Activated B cell treated with CpG ODN at 0.5 μM for 24 hours (primary cell): ENCODE results near the gene UBLCP1. TPM values are rescaled to one million over a fixed set of nuclear protein-coding genes. Genes with fewer than 3 reads are reported as not detected.
A peak's percentile ranks its signal among the peaks of the same experiment; 100 is the strongest.

Source experiments
- ATAC-seq: fragments of 200-7000 bp; cut with Tn5 transposase; one replicate; pipeline ENCODE4 v1.10.0; 2021; ENCODE audit warnings: low read depth, mild to moderate bottlenecking, moderate library complexity
- CTCF ChIA-PET: fragments of 350-600 bp; sonication (Branson Sonifier 250); formaldehyde crosslinking; loops from one replicate; lab custom pipeline; 2021; ENCODE audit warnings: antibody characterized with exemption; lab: Charles Lee
- POLR2A ChIA-PET: fragments of 350-600 bp; sonication (Branson Sonifier 250); formaldehyde crosslinking; loops from one replicate; lab custom pipeline; 2021; ENCODE audit warnings: antibody characterized with exemption; lab: Charles Lee
- DNase-seq: peaks from one replicate; pipeline ENCODE4 v3.0.0; 2022
- H3K27ac Mint-ChIP-seq: one replicate; pipeline ENCODE4 v1.8.0; 2020; ENCODE audit warnings: mixed read lengths
- H3K27me3 Mint-ChIP-seq: one replicate; pipeline ENCODE4 v1.8.0; 2021; ENCODE audit warnings: mixed read lengths
- H3K36me3 Mint-ChIP-seq: one replicate; pipeline ENCODE4 v1.8.0; 2021; ENCODE audit warnings: low read depth, mixed read lengths
- H3K4me1 Mint-ChIP-seq: one replicate; pipeline ENCODE4 v1.8.0; 2021; ENCODE audit warnings: mixed read lengths
- H3K4me3 Mint-ChIP-seq: one replicate; pipeline ENCODE4 v1.8.0; 2020; ENCODE audit warnings: mild to moderate bottlenecking, mixed read lengths
- H3K9me3 Mint-ChIP-seq: one replicate; pipeline ENCODE4 v1.8.0; 2020; ENCODE audit warnings: mixed read lengths
- intact Hi-C: fragments of 100-400 bp; cut with micrococcal nuclease; formaldehyde crosslinking; loops from one replicate; pipeline ENCODE4 v1.15.1; 2024
- total RNA-seq: library from RNA; stranded (reverse); gene quantifications from 2 replicates; pipeline ENCODE4 v1.2.3, GENCODE V29; 2022
- TF ChIP-seq, protein P1 (sequence below): fragments of 200-600 bp; IDR thresholded peaks from one replicate; pipeline ENCODE4 v1.8.0; 2022; ENCODE audit warnings: antibody characterized with exemption, mild to moderate bottlenecking

The UBLCP1 gene
- total RNA-seq, 1 donor from 2014 or later: 44.8 TPM

DNA sequence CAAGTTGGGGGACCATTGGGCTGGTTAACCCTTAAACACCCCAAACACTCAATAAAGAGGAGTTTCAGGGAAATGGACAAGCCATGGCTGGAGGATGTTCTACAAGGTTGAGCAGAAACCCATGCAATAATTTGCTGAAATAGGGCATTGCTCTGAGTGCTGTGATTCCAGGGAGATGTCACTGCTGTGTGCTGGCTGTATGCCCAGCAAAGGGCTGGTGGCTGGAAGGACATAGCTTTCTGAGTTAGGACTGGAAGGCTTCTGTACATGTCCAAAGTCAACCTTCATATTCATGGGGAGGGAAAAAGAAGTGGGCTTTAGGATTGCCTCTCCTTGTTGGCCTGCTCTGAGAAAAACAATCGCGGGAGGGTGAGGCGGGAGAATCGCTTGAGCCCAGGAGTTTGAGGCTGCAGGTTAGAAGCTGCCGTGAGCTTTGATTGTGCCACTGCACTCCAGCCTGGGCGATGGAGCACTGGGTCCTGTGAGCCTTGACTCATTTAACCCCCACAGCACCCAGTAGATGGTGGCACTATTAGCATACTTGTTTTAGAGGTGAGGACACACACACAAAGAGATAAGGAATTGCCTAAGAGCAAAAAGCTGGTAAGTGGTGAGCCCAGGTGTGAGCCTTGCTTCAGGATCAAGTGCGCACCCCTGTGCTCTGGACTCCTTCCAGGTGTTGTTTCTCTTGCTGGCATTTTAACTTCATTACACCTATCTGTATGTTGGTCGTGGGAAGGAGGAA lies 46.8 kb downstream of the UBLCP1 start:
- ATAC-seq: no peak
- DNase-seq: no peak
- ChIA-PET POLR2A (interaction anchor here (0.6 to 1.2 kb wide), 3 partner anchors 33 to 153 kb away, joined by 3 to 4 read pairs (median 3); no protein-coding TSS in a partner anchor), CTCF (interaction anchor here (2.3 kb wide), 1 partner anchor 23 kb away, joined by 16 read pairs; no protein-coding TSS in a partner anchor)
- Mint-ChIP-seq H3K4me3 (peak overlapping the region; percentile 80), H3K27me3 (peaks cover 6% of the 10 kb centered on the region), H3K36me3 (no peaks in the 10 kb centered on the region), H3K9me3 (no peaks in the 10 kb centered on the region), H3K27ac (peak overlapping the region; percentile 56), H3K4me1 (peaks cover 21% of the 10 kb centered on the region)
- intact Hi-C loops: no loop called here
- TF ChIP-seq, protein P1, sequence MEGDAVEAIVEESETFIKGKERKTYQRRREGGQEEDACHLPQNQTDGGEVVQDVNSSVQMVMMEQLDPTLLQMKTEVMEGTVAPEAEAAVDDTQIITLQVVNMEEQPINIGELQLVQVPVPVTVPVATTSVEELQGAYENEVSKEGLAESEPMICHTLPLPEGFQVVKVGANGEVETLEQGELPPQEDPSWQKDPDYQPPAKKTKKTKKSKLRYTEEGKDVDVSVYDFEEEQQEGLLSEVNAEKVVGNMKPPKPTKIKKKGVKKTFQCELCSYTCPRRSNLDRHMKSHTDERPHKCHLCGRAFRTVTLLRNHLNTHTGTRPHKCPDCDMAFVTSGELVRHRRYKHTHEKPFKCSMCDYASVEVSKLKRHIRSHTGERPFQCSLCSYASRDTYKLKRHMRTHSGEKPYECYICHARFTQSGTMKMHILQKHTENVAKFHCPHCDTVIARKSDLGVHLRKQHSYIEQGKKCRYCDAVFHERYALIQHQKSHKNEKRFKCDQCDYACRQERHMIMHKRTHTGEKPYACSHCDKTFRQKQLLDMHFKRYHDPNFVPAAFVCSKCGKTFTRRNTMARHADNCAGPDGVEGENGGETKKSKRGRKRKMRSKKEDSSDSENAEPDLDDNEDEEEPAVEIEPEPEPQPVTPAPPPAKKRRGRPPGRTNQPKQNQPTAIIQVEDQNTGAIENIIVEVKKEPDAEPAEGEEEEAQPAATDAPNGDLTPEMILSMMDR: no peak

DNA sequence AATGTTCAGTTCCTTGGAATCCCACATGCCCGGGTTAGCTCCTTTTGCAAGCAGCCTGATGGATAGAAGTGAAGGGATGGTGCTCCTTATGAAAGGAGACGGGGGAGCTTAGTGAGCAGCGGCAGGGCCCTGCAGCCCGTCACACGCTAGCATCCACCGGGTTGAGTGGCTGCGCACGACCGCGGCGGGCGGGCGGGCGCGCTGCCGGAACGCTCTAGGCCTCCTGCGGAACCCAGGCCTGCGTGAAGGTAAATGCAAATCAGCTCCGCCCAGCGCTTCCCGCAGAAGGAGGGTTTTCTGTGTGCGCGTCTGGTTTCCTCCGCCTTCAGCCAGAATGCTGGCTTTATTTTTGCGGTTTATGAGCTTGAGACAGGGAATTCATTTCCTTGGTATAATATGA lies 47.4 kb downstream of the UBLCP1 start:
- no peaks in the 10 kb centered on the region for H3K9me3 Mint-ChIP-seq
- CTCF ChIA-PET: interaction anchor here (2.3 kb wide), 1 partner anchor 23 kb away, joined by 16 read pairs; no protein-coding TSS in a partner anchor
- H3K4me1 Mint-ChIP-seq: peaks cover 16% of the 10 kb centered on the region
- intact Hi-C loops: no loop called here
- DNase-seq (peak; percentile 37), ATAC-seq (peak; percentile 95)
- POLR2A ChIA-PET: interaction anchor here (0.6 to 1.2 kb wide), 5 partner anchors 21 to 153 kb away, joined by 3 to 4 read pairs (median 3); no protein-coding TSS in a partner anchor
- H3K4me3 Mint-ChIP-seq: peak overlapping the region; percentile 80
- H3K27me3 Mint-ChIP-seq: peaks cover 6% of the 10 kb centered on the region
- peak overlapping the region; percentile 56 for H3K27ac Mint-ChIP-seq
- no peaks in the 10 kb centered on the region for H3K36me3 Mint-ChIP-seq
- TF ChIP-seq, protein P1: no peak

DNA sequence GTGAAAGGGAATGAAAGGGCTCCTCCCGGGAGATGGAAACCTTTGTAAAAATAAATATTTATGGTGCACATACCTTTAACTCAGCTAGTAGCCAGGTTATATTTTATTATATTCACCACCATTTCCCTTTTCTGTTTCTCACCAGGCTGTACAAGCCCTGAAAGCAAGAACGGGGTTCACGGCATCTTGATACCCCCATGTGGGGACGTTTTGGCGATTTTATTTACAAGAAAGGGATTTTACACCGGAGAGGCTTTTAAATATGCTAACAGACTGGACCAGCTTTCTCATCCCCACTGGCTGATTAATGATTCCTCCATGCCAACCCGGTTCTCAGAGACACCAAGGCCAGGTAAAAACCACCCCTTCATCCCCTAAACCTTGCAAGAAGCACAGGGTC lies 48.0 kb downstream of the UBLCP1 start:
- H3K9me3 Mint-ChIP-seq: no peaks in the 10 kb centered on the region
- CTCF ChIA-PET: interaction anchor here (1.1 to 2.3 kb wide), 2 partner anchors 24 to 154 kb away, joined by 4 to 16 read pairs; no protein-coding TSS in a partner anchor
- ATAC-seq: no peak
- H3K4me3 Mint-ChIP-seq: peak overlapping the region; percentile 80
- no peak for DNase-seq
- POLR2A ChIA-PET: interaction anchor here (0.6 to 1.2 kb wide), 4 partner anchors 20 to 154 kb away, joined by 3 to 4 read pairs (median 4); no protein-coding TSS in a partner anchor
- TF ChIP-seq, protein P1: no peak
- peak overlapping the region; percentile 56 for H3K27ac Mint-ChIP-seq
- H3K27me3 Mint-ChIP-seq: peaks cover 6% of the 10 kb centered on the region
- H3K4me1 Mint-ChIP-seq: peaks cover 16% of the 10 kb centered on the region
- intact Hi-C loops: no loop called here
- H3K36me3 Mint-ChIP-seq: no peaks in the 10 kb centered on the region

DNA sequence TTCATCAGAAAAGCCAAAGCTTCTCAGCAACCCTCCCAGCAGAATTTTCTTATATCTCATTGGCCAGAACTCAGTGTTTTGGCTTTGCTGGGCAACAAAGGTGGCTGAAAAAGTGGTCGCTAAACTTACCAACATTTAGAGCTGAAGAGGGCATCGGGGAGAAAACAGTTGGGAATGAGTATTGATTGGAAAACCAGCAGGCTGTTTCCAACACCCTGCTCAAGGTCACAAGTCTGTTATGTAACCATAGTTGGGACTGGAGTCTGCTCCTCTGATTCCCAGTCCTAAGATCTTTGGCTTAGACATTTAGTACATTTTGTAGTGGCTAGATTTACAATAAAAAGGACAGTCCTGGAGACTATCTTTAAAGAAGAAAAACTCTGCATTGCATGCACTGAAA lies 50.1 kb downstream of the UBLCP1 start:
- ChIA-PET CTCF (interaction anchor here (1.1 kb wide), 1 partner anchor 156 kb away, joined by 4 read pairs; no protein-coding TSS in a partner anchor), POLR2A (no interaction called here)
- no peak overlapping the region for H3K27ac Mint-ChIP-seq
- H3K9me3 Mint-ChIP-seq: no peaks in the 10 kb centered on the region
- no peak for DNase-seq
- H3K4me1 Mint-ChIP-seq: peaks cover 16% of the 10 kb centered on the region
- intact Hi-C loops: no loop called here
- ATAC-seq: no peak
- H3K36me3 Mint-ChIP-seq: no peaks in the 10 kb centered on the region
- peaks cover 6% of the 10 kb centered on the region for H3K27me3 Mint-ChIP-seq
- no peak overlapping the region for H3K4me3 Mint-ChIP-seq
- TF ChIP-seq, protein P1: no peak
